CD14-positive monocyte (primary cell): ENCODE results near the gene CDK18. TPM values are rescaled to one million over a fixed set of nuclear protein-coding genes. Genes with fewer than 3 reads are reported as not detected.

Experiments
- DNase-seq, 3 donors: peaks; one replicate each; pipeline ENCODE4 v3.0.0-alpha.2; 2011 to 2022
- H2AFZ ChIP-seq: 2 replicates; pipeline ENCODE4 v1.6.0; 2012; ENCODE audit warnings: mild to moderate bottlenecking, low read depth, low read length, inconsistent platforms; ENCODE audit not compliant: insufficient read depth, poor library complexity, severe bottlenecking
- H3K27ac ChIP-seq, 2 donors: 1 replicate in 1 of 2; 2 replicates in 1 of 2; pipeline ENCODE4 v1.5.1; 2012 to 2013; ENCODE audit warnings: low read length in 2 of 2, control low read depth in 1 of 2, inconsistent platforms in 1 of 2, low read depth in 1 of 2, mild to moderate bottlenecking in 1 of 2
- H3K27me3 ChIP-seq, 2 donors: one replicate each; pipeline versions ENCODE4 v1.6.0 to v1.6.1; 2011 to 2013; ENCODE audit warnings: low read length in 2 of 2; ENCODE audit not compliant: control insufficient read depth in 2 of 2, insufficient read depth in 2 of 2
- H3K36me3 ChIP-seq, 2 donors: replicated peaks in 1 of 2; 1 replicate in 1 of 2; 2 replicates in 1 of 2; pipeline versions ENCODE4 v1.5.1 to v1.6.1; 2012 to 2013; ENCODE audit warnings: low read length in 2 of 2, control low read depth in 1 of 2, inconsistent platforms in 1 of 2, mild to moderate bottlenecking in 1 of 2; ENCODE audit not compliant: insufficient read depth in 2 of 2, control insufficient read depth in 1 of 2
- H3K4me1 ChIP-seq, 2 donors: 1 replicate in 1 of 2; 2 replicates in 1 of 2; pipeline versions ENCODE4 v1.5.1 to v1.6.1; 2012 to 2013; ENCODE audit warnings: low read length in 2 of 2, control low read depth in 1 of 2, inconsistent platforms in 1 of 2, mild to moderate bottlenecking in 1 of 2, moderate library complexity in 1 of 2; ENCODE audit not compliant: insufficient read depth in 2 of 2, control insufficient read depth in 1 of 2
- H3K4me2 ChIP-seq: replicated peaks from 2 replicates; pipeline ENCODE3; 2012; ENCODE audit warnings: low read length, moderate library complexity, mild to moderate bottlenecking; ENCODE audit not compliant: poor library complexity, severe bottlenecking; ENCODE audit errors: extremely low read depth
- H3K4me3 ChIP-seq, 3 experiments: fragments of 200-600 bp in 1 of 3; sonication (generic) in 1 of 3; replicated peaks in 1 of 3; 1 replicate in 2 of 3; 2 replicates in 1 of 3; pipeline ENCODE4 v1.5.1; 2011 to 2013; ENCODE audit warnings: low read length in 3 of 3, mild to moderate bottlenecking in 3 of 3, control low read depth in 2 of 3, low read depth in 2 of 3, inconsistent platforms in 1 of 3, moderate library complexity in 1 of 3
- H3K79me2 ChIP-seq: 2 replicates; pipeline ENCODE4 v1.6.0; 2012; ENCODE audit warnings: mild to moderate bottlenecking, control low read depth, inconsistent platforms, low read length, moderate library complexity; ENCODE audit not compliant: insufficient read depth
- H3K9ac ChIP-seq: 2 replicates; pipeline ENCODE4 v1.6.0; 2017; ENCODE audit warnings: low read length, mild to moderate bottlenecking; ENCODE audit not compliant: insufficient read depth, poor library complexity, severe bottlenecking
- H3K9me3 ChIP-seq, 2 donors: replicated peaks in 1 of 2; 1 replicate in 1 of 2; 2 replicates in 1 of 2; pipeline versions ENCODE4 v1.5.1 to v1.6.1; 2012 to 2013; ENCODE audit warnings: low read length in 2 of 2, control low read depth in 1 of 2; ENCODE audit not compliant: control insufficient read depth in 1 of 2, insufficient read depth in 1 of 2
- H4K20me1 ChIP-seq: 2 replicates; pipeline ENCODE4 v1.6.0; 2012; ENCODE audit warnings: mild to moderate bottlenecking, low read length, control low read depth, moderate library complexity; ENCODE audit not compliant: insufficient read depth
- H3K27ac Mint-ChIP-seq, 7 donors: one replicate each; pipeline ENCODE4 v1.8.0; 2020; ENCODE audit warnings: mild to moderate bottlenecking in 7 of 7, mixed read lengths in 7 of 7, moderate library complexity in 6 of 7, inconsistent platforms in 2 of 7
- H3K27me3 Mint-ChIP-seq, 3 donors: one replicate each; pipeline ENCODE4 v1.8.0; 2021 to 2022; ENCODE audit warnings: low read depth in 3 of 3, mild to moderate bottlenecking in 3 of 3, mixed read lengths in 3 of 3, moderate library complexity in 3 of 3, inconsistent platforms in 1 of 3
- H3K36me3 Mint-ChIP-seq, 2 donors: one replicate each; pipeline ENCODE4 v1.8.0; 2020; ENCODE audit warnings: mixed read lengths in 2 of 2, inconsistent platforms in 1 of 2, mild to moderate bottlenecking in 1 of 2
- H3K4me1 Mint-ChIP-seq: one replicate; pipeline ENCODE4 v1.8.0; 2020; ENCODE audit warnings: mild to moderate bottlenecking, mixed read lengths
- H3K4me3 Mint-ChIP-seq, 2 donors: one replicate each; pipeline ENCODE4 v1.8.0; 2020; ENCODE audit warnings: mild to moderate bottlenecking in 2 of 2, mixed read lengths in 2 of 2, moderate library complexity in 1 of 2
- H3K9me3 Mint-ChIP-seq, 7 donors: one replicate each; pipeline ENCODE4 v1.8.0; 2020 to 2022; ENCODE audit warnings: mixed read lengths in 7 of 7, mild to moderate bottlenecking in 6 of 7, moderate library complexity in 6 of 7, inconsistent platforms in 2 of 7
- CTCF ChIP-seq: fragments of 200-600 bp; IDR thresholded peaks from one replicate; pipeline ENCODE4 v1.8.0; 2022; ENCODE audit warnings: antibody characterized with exemption, mild to moderate bottlenecking
- WGBS: methylation state at CpG from one replicate; pipeline ENCODE4 v1.1.5; 2013; ENCODE audit warnings: missing lambda C conversion rate; ENCODE audit not compliant: insufficient coverage; 5-methylcytosine and 5-hydroxymethylcytosine counted together
- intact Hi-C, 2 donors: fragments of 100-400 bp; cut with micrococcal nuclease; formaldehyde crosslinking; loops; one replicate each; pipeline versions ENCODE4 v1.15.0 to v1.15.1; 2023
- polyA plus RNA-seq, 3 donors: library from polyadenylated mRNA; depleted of rRNA in 1 of 3; unstranded in 2 of 3; stranded (reverse) in 1 of 3; fragments of 300-500 nt in 2 of 3; fragments of >200 nt in 1 of 3; fragmentation: Illumina TruSeq in 2 of 3; gene quantifications; 1 replicate in 2 of 3; 2 replicates in 1 of 3; pipeline ENCODE4 v1.2.3, GENCODE V29; 2012 to 2021

CDK18 gene
- polyA plus RNA-seq, 3 donors, result 0.48 to 4.4 (median 0.66) TPM

GRCh38 chr1:205510308-205510950 is 6.0 kb downstream of the CDK18 start:
- no peak for DNase-seq
- intact Hi-C loops, result no loop called here
- Histone ChIP-seq H2AFZ (no peak overlapping the region), H3K9me3 (no peaks in the 10 kb centered on the region), H3K4me1 (peaks cover 17 to 23% of the 10 kb centered on the region in 2 donors), H4K20me1 (no peaks in the 10 kb centered on the region), H3K27me3 (no peaks in the 10 kb centered on the region), H3K36me3 (no peaks in the 10 kb centered on the region), H3K79me2 (no peaks in the 10 kb centered on the region), H3K4me3 (no peak overlapping the region), H3K9ac (no peak overlapping the region), H3K27ac (no peak overlapping the region), H3K4me2 (no peak overlapping the region)
- H3K9me3 Mint-ChIP-seq, result no peaks in the 10 kb centered on the region
- H3K27ac Mint-ChIP-seq, result peak overlapping the region in 1 of 7 donors; percentile 32
- H3K27me3 Mint-ChIP-seq, result peaks cover 0 to 2% (median 2%) of the 10 kb centered on the region in 3 donors
- H3K4me1 Mint-ChIP-seq, result peaks cover 26% of the 10 kb centered on the region
- TF ChIP-seq CTCF, result no peak
- no peaks in the 10 kb centered on the region for H3K36me3 Mint-ChIP-seq
- WGBS, result 95% methylated on average over 7 of the region's 7 CpGs
- H3K4me3 Mint-ChIP-seq, result no peak overlapping the region

GRCh38 chr1:205510951-205511330 is 6.5 kb downstream of the CDK18 start:
- H3K27ac Mint-ChIP-seq, result peak overlapping the region in 1 of 7 donors; percentile 32
- no peaks in the 10 kb centered on the region for H3K27me3 ChIP-seq
- WGBS, result 79% methylated on average over 2 of the region's 3 CpGs
- H3K9ac ChIP-seq, result no peak overlapping the region
- no peak overlapping the region for H3K27ac ChIP-seq
- TF ChIP-seq CTCF, result no peak
- no peaks in the 10 kb centered on the region for H3K36me3 ChIP-seq
- H3K36me3 Mint-ChIP-seq, result no peaks in the 10 kb centered on the region
- intact Hi-C loops, result no loop called here
- no peaks in the 10 kb centered on the region for H3K9me3 ChIP-seq
- no peak for DNase-seq
- H3K4me3 ChIP-seq, result no peak overlapping the region
- no peaks in the 10 kb centered on the region for H3K9me3 Mint-ChIP-seq
- H3K4me2 ChIP-seq, result no peak overlapping the region
- no peak overlapping the region for H2AFZ ChIP-seq
- H3K4me1 Mint-ChIP-seq, result peaks cover 22% of the 10 kb centered on the region
- no peaks in the 10 kb centered on the region for H3K27me3 Mint-ChIP-seq
- no peaks in the 10 kb centered on the region for H3K79me2 ChIP-seq
- no peak overlapping the region for H3K4me3 Mint-ChIP-seq
- peaks cover 12 to 19% of the 10 kb centered on the region in 2 donors for H3K4me1 ChIP-seq
- H4K20me1 ChIP-seq, result no peaks in the 10 kb centered on the region
